HTR-8/SVneo (cell line): Measurements from ENCODE around the gene F13B.
"Not testable (repeated sequence)": the region's sequence is repeated elsewhere in the genome, so short reads cannot be mapped to it uniquely, and the experiment has no call there.

Source experiments
- DNase-seq: peaks from one replicate; pipeline ENCODE4 v3.0.0; 2011; ENCODE audit warnings: low spot score, mixed read lengths; ENCODE audit not compliant: insufficient read length
- FAIRE-seq: peaks from 2 replicates; lab custom pipeline; 2011; peaks lifted over from hg19 to GRCh38; lab: Jason Lieb, UNC

The F13B gene

GRCh38 chr1:197062692-197063091, 4.4 kb downstream of the F13B start:
- DNase-seq (no peak), FAIRE-seq (no peak)

- DNase-seq, result no peak
- no peak for FAIRE-seq
These were observed 18.0 kb downstream of the F13B start for GRCh38 chr1:197049100-197049499.

GRCh38 chr1:197042676-197043341, 24.3 kb downstream of the F13B start:
- DNase-seq, result no peak
- no peak for FAIRE-seq

GRCh38 chr1:197041486-197042353, 25.3 kb downstream of the F13B start:
- no peak for DNase-seq
- FAIRE-seq, result no peak

- DNase-seq (no peak), FAIRE-seq (no peak)
These were observed 30.2 kb downstream of the F13B start for GRCh38 chr1:197036861-197037260.

- not testable (repeated sequence) for DNase-seq, FAIRE-seq
These were observed 32.3 kb downstream of the F13B start for GRCh38 chr1:197034631-197035339.

GRCh38 chr1:197029749-197030148, 37.3 kb downstream of the F13B start:
- no peak for DNase-seq
- no peak for FAIRE-seq

GRCh38 chr1:197027359-197027758, 39.7 kb downstream of the F13B start:
- no peak for FAIRE-seq
- DNase-seq, result no peak

GRCh38 chr1:197024460-197024859, 42.6 kb downstream of the F13B start:
- no peak for FAIRE-seq
- DNase-seq, result no peak

GRCh38 chr1:197021716-197022115, 45.3 kb downstream of the F13B start:
- FAIRE-seq, result no peak

GRCh38 chr1:197017558-197018146, 49.4 kb downstream of the F13B start:
- DNase-seq (no peak), FAIRE-seq (no peak)

More at GRCh38 chr1:197021716-197022115, 45.3 kb downstream of the F13B start:
- DNase-seq, result no peak

GRCh38 chr1:197016751-197017150, 50.3 kb downstream of the F13B start:
- DNase-seq (no peak), FAIRE-seq (no peak)

GRCh38 chr1:197013234-197013633, 53.8 kb downstream of the F13B start:
- FAIRE-seq, result no peak
- no peak for DNase-seq

GRCh38 chr1:197011614-197012013, 55.4 kb downstream of the F13B start:
- DNase-seq, result no peak
- no peak for FAIRE-seq

- DNase-seq (no peak), FAIRE-seq (no peak)
These were observed 58.2 kb downstream of the F13B start for GRCh38 chr1:197008861-197009260.

- no peak for FAIRE-seq
- no peak for DNase-seq
These were observed 63.9 kb downstream of the F13B start for GRCh38 chr1:197003132-197003531.

- DNase-seq (no peak), FAIRE-seq (no peak)
These were observed 65.2 kb downstream of the F13B start for GRCh38 chr1:197001828-197002227.

GRCh38 chr1:196997423-196997822, 69.6 kb downstream of the F13B start:
- FAIRE-seq, result no peak
- no peak for DNase-seq

- DNase-seq, result no peak
- no peak for FAIRE-seq
These were observed 73.1 kb downstream of the F13B start for GRCh38 chr1:196993916-196994315.

- DNase-seq, FAIRE-seq: not testable (repeated sequence)
These were observed 75.0 kb downstream of the F13B start for GRCh38 chr1:196991919-196992651.
